Stimulated activated naive CD8-positive, alpha-beta T cell treated with anti-CD3 and anti-CD28 coated beads, Interleukin-15, Interleukin-2, amounts not matched to agents 100 ng/mL and 50 ng/mL, for 24 hours (primary cell): ENCODE results near the gene EXD1.

Experiments
- H3K27ac Mint-ChIP-seq: one replicate; pipeline ENCODE4 v1.8.0; 2021; ENCODE audit warnings: mild to moderate bottlenecking, mixed read lengths
- H3K27me3 Mint-ChIP-seq: one replicate; pipeline ENCODE4 v1.8.0; 2021; ENCODE audit warnings: mixed read lengths
- H3K36me3 Mint-ChIP-seq: one replicate; pipeline ENCODE4 v1.8.0; 2021; ENCODE audit warnings: low read depth, mixed read lengths
- H3K4me1 Mint-ChIP-seq: one replicate; pipeline ENCODE4 v1.8.0; 2021; ENCODE audit warnings: low read depth, mixed read lengths
- H3K4me3 Mint-ChIP-seq: one replicate; pipeline ENCODE4 v1.8.0; 2021; ENCODE audit warnings: mild to moderate bottlenecking, mixed read lengths
- H3K9me3 Mint-ChIP-seq: one replicate; pipeline ENCODE4 v1.8.0; 2021; ENCODE audit warnings: mixed read lengths

EXD1 gene

DNA sequence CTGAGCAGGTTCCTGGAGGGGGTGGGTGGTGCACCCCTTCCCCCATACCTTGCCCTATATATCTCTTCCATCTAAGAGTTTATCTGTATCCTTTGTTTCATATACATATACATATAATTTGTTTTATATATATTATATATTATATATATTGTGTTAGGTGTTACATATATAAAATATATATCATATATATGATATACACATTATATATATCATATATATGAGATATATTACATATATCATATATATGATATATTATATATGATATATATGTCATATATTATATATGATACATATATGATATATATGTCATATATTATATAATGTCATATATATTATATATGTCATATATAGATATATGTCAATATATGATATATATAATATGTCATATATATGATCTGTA, 31.1 kb downstream of the EXD1 start:
- no peaks in the 10 kb centered on the region for H3K36me3 Mint-ChIP-seq
- H3K27me3 Mint-ChIP-seq: peaks cover 3% of the 10 kb centered on the region
- H3K27ac Mint-ChIP-seq: no peak overlapping the region
- no peaks in the 10 kb centered on the region for H3K9me3 Mint-ChIP-seq
- no peaks in the 10 kb centered on the region for H3K4me1 Mint-ChIP-seq
- no peak overlapping the region for H3K4me3 Mint-ChIP-seq

GRCh38 chr15:41194444-41194843, 36.1 kb downstream of the EXD1 start:
- no peak overlapping the region for H3K4me3 Mint-ChIP-seq
- no peaks in the 10 kb centered on the region for H3K4me1 Mint-ChIP-seq
- no peaks in the 10 kb centered on the region for H3K9me3 Mint-ChIP-seq
- H3K36me3 Mint-ChIP-seq: no peaks in the 10 kb centered on the region
- H3K27ac Mint-ChIP-seq: no peak overlapping the region
- H3K27me3 Mint-ChIP-seq: no peaks in the 10 kb centered on the region

- Mint-ChIP-seq H3K27ac (no peak overlapping the region), H3K4me1 (no peaks in the 10 kb centered on the region), H3K27me3 (no peaks in the 10 kb centered on the region)
Measured at GRCh38 chr15:41183581-41183980, 47.0 kb downstream of the EXD1 start.

DNA sequence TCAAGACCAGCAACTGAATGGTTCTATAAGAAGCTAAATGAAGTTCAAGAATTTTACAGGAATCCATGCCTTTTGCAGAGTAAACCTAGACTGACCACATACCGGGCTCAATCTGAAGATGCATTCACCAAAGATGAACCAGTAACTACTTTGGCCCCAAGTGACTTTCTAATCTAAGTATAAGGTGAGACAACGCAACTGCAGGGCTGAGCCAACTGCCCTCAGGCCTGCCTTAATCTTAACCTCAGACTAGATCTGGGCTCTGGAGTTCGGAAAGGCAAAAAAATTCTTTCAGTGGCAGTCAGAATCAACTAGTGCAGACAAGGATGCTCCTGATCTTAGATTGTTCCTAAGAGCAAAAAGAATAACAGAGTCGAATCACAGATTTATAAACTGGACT, 48.3 kb downstream of the EXD1 start:
- Mint-ChIP-seq H3K4me3 (no peak overlapping the region), H3K9me3 (no peaks in the 10 kb centered on the region), H3K27ac (no peak overlapping the region), H3K27me3 (no peaks in the 10 kb centered on the region), H3K36me3 (no peaks in the 10 kb centered on the region), H3K4me1 (no peaks in the 10 kb centered on the region)

More at GRCh38 chr15:41183581-41183980, 47.0 kb downstream of the EXD1 start:
- Mint-ChIP-seq H3K9me3 (no peaks in the 10 kb centered on the region), H3K36me3 (no peaks in the 10 kb centered on the region), H3K4me3 (no peak overlapping the region)

GRCh38 chr15:41180206-41180789, 50.3 kb downstream of the EXD1 start:
- H3K27ac Mint-ChIP-seq: no peak overlapping the region

GRCh38 chr15:41169781-41170180, 60.8 kb downstream of the EXD1 start:
- no peak overlapping the region for H3K27ac Mint-ChIP-seq

More at GRCh38 chr15:41180206-41180789, 50.3 kb downstream of the EXD1 start:
- Mint-ChIP-seq H3K9me3 (no peaks in the 10 kb centered on the region), H3K4me1 (no peaks in the 10 kb centered on the region), H3K4me3 (no peak overlapping the region), H3K27me3 (no peaks in the 10 kb centered on the region), H3K36me3 (no peaks in the 10 kb centered on the region)

GRCh38 chr15:41169086-41169485, 61.5 kb downstream of the EXD1 start:
- H3K9me3 Mint-ChIP-seq: no peaks in the 10 kb centered on the region

More at GRCh38 chr15:41169781-41170180, 60.8 kb downstream of the EXD1 start:
- Mint-ChIP-seq H3K27me3 (no peaks in the 10 kb centered on the region), H3K36me3 (no peaks in the 10 kb centered on the region), H3K4me3 (no peak overlapping the region), H3K9me3 (no peaks in the 10 kb centered on the region), H3K4me1 (no peaks in the 10 kb centered on the region)

DNA sequence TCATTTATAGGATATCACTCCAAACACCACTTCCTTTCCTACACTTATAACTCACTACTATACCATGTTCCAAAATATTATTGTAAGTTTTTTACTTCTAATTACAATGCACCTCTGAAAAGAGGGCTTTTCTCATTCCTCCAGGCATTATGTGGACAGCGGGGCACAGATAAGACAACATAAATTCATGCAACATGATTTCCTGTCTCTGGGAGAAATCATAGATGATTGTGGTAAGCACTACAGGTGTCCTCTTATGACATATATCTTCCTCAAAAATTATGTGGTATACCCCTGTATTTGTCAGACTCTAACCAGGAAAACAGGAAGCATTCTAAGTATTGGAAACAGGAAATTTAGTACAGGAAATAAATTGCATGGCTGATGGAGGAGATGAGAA, 68.8 kb downstream of the EXD1 start:
- Mint-ChIP-seq H3K9me3 (no peaks in the 10 kb centered on the region), H3K27ac (no peak overlapping the region), H3K27me3 (no peaks in the 10 kb centered on the region), H3K4me3 (no peak overlapping the region), H3K4me1 (peaks cover 10% of the 10 kb centered on the region), H3K36me3 (no peaks in the 10 kb centered on the region)

More at GRCh38 chr15:41169086-41169485, 61.5 kb downstream of the EXD1 start:
- Mint-ChIP-seq H3K4me3 (no peak overlapping the region), H3K27me3 (no peaks in the 10 kb centered on the region), H3K36me3 (no peaks in the 10 kb centered on the region), H3K4me1 (no peaks in the 10 kb centered on the region), H3K27ac (no peak overlapping the region)

- no peaks in the 10 kb centered on the region for H3K27me3 Mint-ChIP-seq
- no peaks in the 10 kb centered on the region for H3K36me3 Mint-ChIP-seq
- no peak overlapping the region for H3K4me3 Mint-ChIP-seq
- H3K4me1 Mint-ChIP-seq: peaks cover 10% of the 10 kb centered on the region
- H3K9me3 Mint-ChIP-seq: no peaks in the 10 kb centered on the region
- H3K27ac Mint-ChIP-seq: no peak overlapping the region
Measured at GRCh38 chr15:41161336-41161735, 69.2 kb downstream of the EXD1 start.

GRCh38 chr15:41160639-41161315, 69.8 kb downstream of the EXD1 start:
- Mint-ChIP-seq H3K9me3 (no peaks in the 10 kb centered on the region), H3K27me3 (no peaks in the 10 kb centered on the region), H3K36me3 (no peaks in the 10 kb centered on the region), H3K4me1 (peaks cover 10% of the 10 kb centered on the region), H3K27ac (no peak overlapping the region), H3K4me3 (no peak overlapping the region)

- H3K9me3 Mint-ChIP-seq: no peaks in the 10 kb centered on the region
- H3K27me3 Mint-ChIP-seq: no peaks in the 10 kb centered on the region
- peaks cover 13% of the 10 kb centered on the region for H3K4me1 Mint-ChIP-seq
- no peak overlapping the region for H3K4me3 Mint-ChIP-seq
- H3K27ac Mint-ChIP-seq: no peak overlapping the region
- no peaks in the 10 kb centered on the region for H3K36me3 Mint-ChIP-seq
Measured at GRCh38 chr15:41154412-41154811, 76.1 kb downstream of the EXD1 start.

DNA sequence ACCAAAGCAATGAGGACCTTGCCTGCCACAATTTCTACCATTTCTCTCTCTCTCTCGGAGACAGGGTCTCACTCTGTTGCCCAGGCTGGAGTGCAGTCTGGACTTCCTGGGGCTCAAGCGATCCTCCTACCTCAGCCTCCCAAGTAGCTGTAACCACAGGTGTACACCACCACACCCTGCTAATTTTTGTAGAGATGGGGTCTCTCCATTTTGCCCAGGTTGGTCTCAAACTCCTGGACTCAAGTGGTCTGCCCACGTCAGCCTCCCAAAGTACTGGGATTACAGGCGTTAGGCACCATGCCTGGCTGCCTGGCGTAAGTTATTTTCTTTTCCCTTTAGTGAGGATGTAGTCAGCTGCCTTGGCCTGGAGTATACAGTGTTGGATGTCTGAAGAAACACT, 76.8 kb downstream of the EXD1 start:
- no peak overlapping the region for H3K27ac Mint-ChIP-seq

GRCh38 chr15:41151451-41152005, 79.0 kb downstream of the EXD1 start:
- no peaks in the 10 kb centered on the region for H3K9me3 Mint-ChIP-seq

More for the DNA sequence above, 76.8 kb downstream of the EXD1 start:
- H3K36me3 Mint-ChIP-seq: no peaks in the 10 kb centered on the region
- no peaks in the 10 kb centered on the region for H3K27me3 Mint-ChIP-seq
- H3K4me1 Mint-ChIP-seq: peaks cover 13% of the 10 kb centered on the region
- H3K4me3 Mint-ChIP-seq: no peak overlapping the region
- no peaks in the 10 kb centered on the region for H3K9me3 Mint-ChIP-seq

GRCh38 chr15:41150279-41150678, 80.3 kb downstream of the EXD1 start:
- Mint-ChIP-seq H3K4me3 (no peak overlapping the region), H3K4me1 (peaks cover 13% of the 10 kb centered on the region), H3K27ac (no peak overlapping the region), H3K27me3 (no peaks in the 10 kb centered on the region), H3K36me3 (no peaks in the 10 kb centered on the region), H3K9me3 (no peaks in the 10 kb centered on the region)

More at GRCh38 chr15:41151451-41152005, 79.0 kb downstream of the EXD1 start:
- Mint-ChIP-seq H3K4me1 (peaks cover 13% of the 10 kb centered on the region), H3K27me3 (no peaks in the 10 kb centered on the region), H3K4me3 (no peak overlapping the region), H3K36me3 (no peaks in the 10 kb centered on the region), H3K27ac (no peak overlapping the region)

GRCh38 chr15:41148065-41148464, 82.5 kb downstream of the EXD1 start:
- Mint-ChIP-seq H3K4me3 (no peak overlapping the region), H3K4me1 (peaks cover 13% of the 10 kb centered on the region), H3K36me3 (no peaks in the 10 kb centered on the region), H3K9me3 (no peaks in the 10 kb centered on the region), H3K27me3 (no peaks in the 10 kb centered on the region), H3K27ac (no peak overlapping the region)
